ENCODE results near the gene EME1. TPM values are rescaled to one million over a fixed set of nuclear protein-coding genes. Genes with fewer than 3 reads are reported as not detected.

The EME1 gene
- total and polyA plus RNA-seq, 2 of the 8 experiments (the other 6 are each of a cell fraction or from before 2014, with no cell fraction given) = 13.9 to 16.3 TPM

- TF ChIP-seq MAFK (IDR thresholded peaks at IDR 0.05; ENCODE audit: low read depth, low read length) (no peak), CREB1 (IDR thresholded peaks at IDR 0.05) (no peak), SIN3A (conservative IDR thresholded peaks at IDR 0.05 in 1 of 2, IDR thresholded peaks at IDR 0.05 in 1 of 2; ENCODE audit: low read depth in 1 of 2, low read length in 2 of 2) (no peak), MAX (IDR thresholded peaks at IDR 0.05) (no peak; the same call in none of the 2 replicates), POLR2AphosphoS5 (IDR thresholded peaks at IDR 0.05; ENCODE audit: low read depth, low read length) (peak; percentile 85), HDAC2 (IDR thresholded peaks at IDR 0.05; ENCODE audit: borderline replicate concordance in 1 of 2, low read depth in 2 of 2, low read length in 2 of 2) (no peak), KDM4A (IDR thresholded peaks at IDR 0.05; ENCODE audit: low read depth, low read length, severe bottlenecking) (peak; percentile 88), EP300 (IDR thresholded peaks at IDR 0.05; ENCODE audit: borderline replicate concordance in 1 of 2, low read depth in 2 of 2, low read length in 2 of 2) (no peak), CHD2 (IDR thresholded peaks at IDR 0.05; ENCODE audit: low read length) (no peak)
These were observed 27.4 kb upstream of the EME1 start, which contains the start of gene XYLT2 (continued) for GRCh38 chr17:50345432-50346312.

Data from H1 (cell line).